Activated CD8-positive, alpha-beta memory T cell treated with anti-CD3 and anti-CD28 coated beads, Interleukin-2, amount 50 U/mL, for 1 hour (primary cell): ENCODE measurements around the gene TSSK6.
A peak's percentile ranks its signal among the peaks of the same experiment; 100 is the strongest.

Experiments
- DNase-seq: peaks from one replicate; pipeline ENCODE4 v3.0.0-alpha.2; 2020; ENCODE audit errors: extremely low read depth

Gene TSSK6

DNA sequence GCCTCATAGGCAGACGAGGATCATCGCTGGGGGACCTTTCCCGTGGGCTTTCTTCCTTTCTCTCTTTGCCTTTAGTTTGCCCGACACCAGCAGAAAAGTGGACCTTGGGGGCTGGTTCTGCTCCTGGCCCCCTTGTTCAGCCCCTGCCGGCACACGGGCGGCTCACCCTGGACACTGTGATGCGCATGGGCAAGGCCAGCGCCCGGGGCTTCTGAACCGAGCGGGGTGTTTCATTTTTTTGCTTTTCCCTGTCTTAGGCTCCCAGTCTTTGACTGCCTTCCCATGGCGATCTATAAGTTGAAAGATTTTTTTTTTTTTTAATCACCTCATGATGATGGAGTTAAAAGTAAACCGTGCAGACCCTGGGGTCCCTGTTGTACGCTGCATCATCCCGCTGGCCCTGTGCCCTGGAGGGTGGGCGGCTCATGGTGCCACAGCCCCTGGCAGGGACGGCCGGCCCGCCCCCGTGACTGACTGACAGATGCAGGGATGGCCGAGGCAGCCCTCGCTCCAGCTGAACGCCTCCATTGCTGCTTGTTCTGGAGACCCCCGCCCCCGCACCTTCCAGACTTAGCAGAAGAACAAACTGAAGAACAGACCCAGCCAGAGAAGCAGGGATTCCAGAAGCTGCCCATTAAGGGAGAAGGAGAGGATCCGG lies 9.6 kb downstream of the TSSK6 start:
- DNase-seq = no peak

DNA sequence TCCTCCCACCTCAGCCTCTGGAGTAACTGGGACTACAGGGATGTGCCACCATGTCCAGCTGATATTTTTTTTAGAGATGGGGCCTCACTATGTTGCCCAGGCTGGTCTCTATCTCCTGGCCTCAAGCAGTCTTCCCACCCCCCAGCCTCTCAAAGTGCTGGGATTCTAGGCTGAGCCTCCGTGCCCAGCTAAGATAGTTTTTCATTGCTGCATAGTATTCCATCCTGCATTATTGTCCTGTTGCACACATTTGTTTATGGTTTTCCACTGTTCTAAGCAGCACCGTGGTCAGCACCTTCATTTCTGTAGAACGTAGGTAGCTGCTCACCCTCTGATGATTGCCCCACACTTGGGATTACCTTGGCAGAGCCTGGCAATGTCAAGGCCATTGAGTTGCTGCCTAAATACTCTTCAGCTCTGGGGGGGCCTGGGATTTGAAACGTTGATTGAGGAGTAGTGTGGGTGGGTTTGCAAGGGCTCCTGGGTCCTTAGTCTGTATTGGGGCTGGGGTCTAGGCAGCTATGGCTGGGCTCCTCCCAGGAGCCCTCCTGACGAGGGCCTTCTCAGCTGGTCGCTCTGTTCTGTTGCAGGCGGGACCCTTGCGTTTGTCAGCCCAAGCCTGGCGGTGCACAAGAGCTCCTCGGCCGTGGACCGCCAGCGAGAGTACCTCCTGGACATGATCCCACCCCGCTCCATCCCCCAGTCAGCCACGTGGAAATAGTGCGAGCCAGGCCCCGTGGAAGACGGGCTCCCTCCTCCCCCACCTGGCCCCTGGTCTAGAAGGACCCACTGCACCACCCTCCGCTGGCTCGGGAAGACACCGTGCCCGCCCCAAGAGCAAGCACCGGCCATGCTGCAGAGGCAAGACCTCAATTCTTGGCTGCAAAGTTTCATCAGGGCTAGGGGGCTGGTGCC lies 10.3 kb downstream of the TSSK6 start:
- no peak for DNase-seq

DNA sequence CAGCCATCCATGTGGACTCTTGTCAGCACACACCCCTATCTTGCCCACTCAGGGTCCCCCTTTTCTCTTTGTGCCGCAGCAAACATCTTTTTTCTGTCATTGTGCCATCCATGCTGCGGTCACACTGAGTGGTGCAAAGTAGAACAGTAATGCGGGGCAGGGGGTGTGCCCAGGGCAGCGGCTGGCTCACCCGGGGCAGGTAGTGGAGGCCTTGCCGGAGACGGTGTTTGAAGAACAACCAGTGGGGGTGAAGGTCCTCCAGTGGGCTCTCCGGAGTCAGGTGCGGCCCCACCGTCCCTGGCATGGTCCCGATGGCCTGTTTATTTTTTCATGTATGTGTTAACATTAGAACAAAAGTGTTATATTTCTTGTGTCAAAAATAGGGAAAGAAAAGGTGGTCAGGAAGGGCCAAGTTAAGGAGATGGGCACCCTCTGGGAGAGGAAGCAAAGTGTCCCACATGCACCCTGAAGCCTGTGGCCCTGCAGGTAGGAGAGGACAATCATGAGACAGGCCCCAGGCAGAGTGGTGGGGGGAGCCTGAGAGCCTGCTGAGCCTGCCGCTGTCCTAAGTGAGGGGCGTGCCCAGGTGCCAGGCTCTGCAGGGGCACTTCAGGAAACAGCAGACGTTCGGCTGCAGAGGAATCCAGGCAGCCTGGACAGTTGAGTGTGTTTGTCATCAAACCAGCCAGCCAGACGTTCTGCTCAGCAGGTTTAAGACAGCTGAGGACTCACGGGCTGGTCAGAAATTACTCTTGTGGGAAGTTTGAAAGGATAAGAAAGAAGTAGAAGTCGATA lies 12.3 kb downstream of the TSSK6 start:
- DNase-seq = no peak

DNA sequence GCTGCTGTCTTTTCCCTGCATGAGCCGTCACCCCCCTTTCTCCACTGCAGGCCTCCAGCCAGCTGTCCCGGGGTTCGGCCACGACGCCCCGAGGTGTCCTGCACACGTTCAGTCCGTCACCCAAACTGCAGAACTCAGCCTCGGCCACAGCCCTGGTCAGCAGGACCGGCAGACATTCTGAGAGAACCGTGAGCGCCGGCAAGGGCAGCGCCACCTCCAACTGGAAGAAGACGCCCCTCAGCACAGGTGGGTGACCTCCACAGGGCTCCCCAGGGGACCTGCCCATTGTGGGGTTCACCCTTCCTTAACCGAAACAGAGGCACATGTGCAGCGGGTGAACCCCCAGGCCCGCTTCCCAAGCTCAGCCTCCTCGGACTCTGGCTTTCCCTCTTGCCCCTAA lies 13.1 kb downstream of the TSSK6 start:
- no peak for DNase-seq

DNA sequence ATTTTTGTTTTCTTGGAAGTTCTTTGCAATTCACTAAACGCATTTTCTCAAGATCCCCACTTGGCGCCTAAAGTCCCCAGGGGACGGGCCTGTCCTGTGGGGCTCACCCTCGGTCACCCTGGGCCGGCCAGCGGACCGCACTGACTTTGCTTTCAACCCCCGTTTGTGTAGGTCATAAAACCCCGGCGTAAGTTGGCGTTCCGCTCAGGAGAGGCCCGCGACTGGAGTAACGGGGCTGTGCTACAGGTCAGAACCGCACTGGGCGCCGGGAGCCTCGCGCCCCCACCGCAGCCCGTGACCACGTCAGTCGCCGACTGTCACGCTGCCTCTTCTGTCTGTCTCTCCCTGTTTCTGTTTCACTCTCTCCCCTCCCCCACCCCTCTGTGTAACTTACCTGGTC lies 13.6 kb downstream of the TSSK6 start:
- DNase-seq = no peak

DNA sequence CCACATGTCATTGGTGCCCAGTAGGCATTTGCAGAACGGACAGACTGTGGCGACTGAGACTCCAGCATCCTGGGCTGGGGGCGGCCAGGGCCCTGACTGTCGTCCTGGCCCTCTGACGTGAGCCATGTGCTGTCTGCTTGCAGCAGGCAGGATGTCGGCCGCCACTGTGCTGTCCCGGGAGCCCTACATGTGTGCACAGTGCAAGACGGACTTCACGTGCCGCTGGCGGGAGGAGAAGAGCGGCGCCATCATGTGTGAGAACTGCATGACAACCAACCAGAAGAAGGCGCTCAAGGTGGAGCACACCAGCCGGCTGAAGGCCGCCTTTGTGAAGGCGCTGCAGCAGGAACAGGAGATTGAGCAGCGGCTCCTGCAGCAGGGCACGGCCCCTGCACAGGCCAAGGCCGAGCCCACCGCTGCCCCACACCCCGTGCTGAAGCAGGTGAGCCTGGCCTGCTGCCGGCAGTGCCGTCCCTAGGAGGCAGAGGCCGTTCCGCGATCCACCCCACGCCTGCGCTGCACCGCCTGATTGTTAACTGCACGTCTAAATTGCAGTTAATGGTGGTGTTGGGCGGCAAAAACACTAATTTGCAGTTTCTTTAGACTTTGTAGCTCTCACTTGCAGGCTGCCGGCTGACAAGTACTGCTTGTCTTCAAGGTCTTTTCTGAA lies 14.2 kb downstream of the TSSK6 start:
- DNase-seq = no peak

DNA sequence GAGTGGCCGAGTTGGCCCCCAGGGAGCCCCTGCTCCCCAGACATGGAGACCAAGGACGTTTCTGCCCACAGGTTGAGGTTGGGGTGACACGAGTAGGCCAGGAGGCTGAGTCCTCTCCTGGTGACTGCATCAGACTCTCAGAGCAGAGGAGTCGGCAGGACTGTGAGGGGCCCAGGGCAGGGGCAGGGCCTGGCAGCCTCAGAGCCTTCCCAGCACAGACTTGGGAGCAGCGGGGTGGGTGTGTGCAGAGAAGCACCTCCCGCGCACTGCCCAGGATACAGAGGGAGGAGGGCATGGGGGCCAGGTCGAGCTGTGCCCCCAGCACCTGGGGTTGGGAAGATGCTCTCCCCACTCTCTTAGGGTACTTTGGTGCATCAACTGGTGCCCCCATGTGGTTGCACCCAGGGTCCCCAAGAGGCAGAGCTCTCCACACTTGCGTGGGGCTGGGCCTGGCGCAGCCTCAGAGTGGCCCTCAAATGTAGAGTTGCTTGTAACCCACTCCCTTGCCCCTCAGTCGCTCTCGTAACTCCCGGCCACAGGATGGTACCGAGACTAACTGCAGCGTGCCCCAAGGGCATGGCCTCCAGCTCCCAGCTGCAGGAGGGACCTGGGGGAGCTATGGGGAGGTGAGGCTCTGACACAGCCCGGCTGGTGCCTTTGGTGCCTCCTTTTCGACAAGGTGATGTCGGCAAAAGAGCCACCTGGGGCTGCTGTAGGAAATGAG lies 15.9 kb downstream of the TSSK6 start:
- no peak for DNase-seq

DNA sequence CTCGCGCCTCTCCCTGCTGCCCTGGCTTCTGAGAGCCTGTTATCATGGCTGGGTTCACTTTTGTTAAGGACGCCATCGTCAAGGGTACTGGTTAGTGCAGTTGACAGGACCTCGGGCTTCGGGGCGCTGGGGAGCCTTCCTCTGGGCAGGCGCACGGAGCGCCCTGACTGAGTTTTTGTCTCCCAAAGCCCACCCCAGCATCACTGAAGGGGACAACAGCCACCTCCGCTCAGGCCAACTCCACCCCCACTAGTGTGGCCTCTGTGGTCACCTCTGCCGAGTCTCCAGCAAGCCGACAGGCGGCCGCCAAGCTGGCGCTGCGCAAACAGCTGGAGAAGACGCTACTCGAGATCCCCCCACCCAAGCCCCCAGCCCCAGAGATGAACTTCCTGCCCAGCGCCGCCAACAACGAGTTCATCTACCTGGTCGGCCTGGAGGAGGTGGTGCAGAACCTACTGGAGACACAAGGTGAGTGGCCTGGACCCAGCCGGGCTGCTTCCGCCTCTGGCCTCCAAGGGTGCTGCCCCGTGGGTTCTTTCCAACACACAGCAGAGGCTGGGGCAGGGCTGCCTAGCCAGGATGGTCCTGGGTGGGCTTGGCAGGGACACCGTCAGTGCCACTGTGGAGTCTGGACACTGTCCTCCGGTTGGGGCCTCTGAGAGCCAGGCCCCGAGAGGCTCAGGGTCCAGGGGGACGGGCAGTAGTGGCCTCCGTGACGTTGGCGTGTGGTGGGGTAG lies 16.9 kb downstream of the TSSK6 start:
- DNase-seq = no peak

DNA sequence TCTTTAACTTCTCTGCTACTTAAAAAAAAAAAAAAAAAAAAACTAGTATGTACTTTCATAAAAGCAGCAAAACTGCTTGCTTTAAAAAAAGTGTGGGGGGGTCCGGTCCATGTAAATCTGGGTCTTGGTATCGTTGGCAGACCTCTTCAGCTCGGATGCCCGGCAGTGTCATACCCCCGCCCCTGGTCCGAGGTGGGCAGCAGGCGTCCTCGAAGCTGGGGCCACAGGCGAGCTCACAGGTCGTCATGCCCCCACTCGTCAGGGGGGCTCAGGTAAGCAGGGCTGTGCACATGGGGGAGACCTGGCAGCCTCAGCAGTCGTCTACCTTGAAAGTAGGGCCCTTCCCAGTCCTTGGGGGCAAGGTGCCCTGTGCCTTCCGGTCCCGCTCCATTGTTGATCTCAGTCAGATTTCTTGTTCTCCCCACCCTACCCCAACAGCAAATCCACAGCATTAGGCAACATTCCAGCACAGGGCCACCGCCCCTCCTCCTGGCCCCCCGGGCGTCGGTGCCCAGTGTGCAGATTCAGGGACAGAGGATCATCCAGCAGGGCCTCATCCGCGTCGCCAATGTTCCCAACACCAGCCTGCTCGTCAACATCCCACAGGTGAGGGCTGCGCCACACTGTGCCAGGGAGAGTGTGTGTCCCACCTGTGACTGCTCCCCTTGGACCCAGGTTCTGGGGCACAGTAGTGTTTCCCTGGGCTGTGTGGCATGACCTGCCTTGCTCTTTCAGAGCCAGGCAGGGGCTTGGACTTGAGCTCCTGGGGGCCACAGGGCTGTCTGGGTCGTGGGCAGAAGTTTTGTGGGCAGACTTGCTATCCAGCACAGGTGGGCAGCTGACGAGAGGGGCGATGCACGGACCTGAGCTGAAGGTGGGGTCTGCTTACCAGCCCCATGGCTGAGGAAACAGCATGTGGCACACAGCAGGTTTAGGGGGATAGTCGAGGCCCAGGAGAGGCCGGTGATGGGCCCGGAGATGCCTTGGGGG lies 19.4 kb downstream of the TSSK6 start:
- DNase-seq = no peak

DNA sequence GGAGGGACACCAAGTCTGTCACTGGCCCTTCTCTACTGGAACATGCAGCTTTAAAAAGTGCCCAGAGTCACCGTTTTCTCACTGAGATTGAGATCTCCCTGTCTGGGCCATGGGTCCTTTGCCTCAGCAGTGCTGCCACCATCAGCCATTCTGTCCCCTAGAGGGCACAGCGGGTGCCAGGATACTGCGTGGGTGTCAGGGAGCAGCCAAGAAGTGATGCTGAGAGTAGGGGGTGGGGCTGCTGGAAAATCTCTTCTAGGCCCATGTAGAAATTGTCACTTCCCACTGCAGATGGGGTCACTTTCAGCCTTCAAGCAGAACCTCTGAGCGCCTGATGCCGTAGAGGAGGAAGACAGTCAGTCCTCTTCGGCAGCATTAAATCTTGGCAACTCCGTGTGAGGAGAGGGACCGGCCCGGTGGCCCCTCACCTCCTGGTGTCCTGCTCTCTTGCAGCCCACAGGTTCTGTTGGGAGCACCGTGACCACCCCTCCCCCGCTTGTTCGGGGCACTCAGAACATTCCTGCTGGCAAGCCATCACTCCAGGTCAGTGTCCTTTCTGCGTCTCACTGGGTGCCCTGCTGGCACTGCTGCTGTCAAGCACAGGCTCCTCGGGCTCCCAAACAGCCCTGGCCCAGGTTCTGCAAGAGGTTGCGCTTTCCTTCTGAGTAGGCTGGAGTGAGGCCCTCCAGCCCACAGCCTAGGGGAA lies 21.4 kb downstream of the TSSK6 start:
- no peak for DNase-seq

DNA sequence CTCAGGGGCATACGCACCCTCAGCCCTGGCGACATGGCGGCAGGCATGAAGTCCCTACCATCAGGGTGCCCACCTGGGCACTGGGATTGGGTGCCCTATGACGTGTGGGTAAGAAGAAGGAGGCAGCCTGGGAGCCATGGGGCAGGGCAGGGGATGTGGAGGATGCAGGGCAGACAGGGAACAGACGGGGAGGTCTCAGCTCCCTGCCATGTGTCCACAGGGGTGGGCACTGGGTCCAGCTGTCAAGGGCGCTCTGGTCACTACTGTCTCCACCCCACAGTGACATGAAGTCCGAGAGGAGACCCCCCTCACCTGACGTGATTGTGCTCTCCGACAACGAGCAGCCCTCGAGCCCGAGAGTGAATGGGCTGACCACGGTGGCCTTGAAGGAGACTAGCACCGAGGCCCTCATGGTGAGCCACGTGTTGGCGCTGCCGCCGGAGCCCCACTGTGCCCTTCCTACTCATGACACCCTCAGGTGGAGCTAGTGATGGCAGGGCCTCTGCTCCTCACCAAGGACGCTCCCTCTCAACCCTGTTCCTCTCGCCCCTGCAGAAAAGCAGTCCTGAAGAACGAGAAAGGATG lies 23.2 kb downstream of the TSSK6 start:
- no peak for DNase-seq

DNA sequence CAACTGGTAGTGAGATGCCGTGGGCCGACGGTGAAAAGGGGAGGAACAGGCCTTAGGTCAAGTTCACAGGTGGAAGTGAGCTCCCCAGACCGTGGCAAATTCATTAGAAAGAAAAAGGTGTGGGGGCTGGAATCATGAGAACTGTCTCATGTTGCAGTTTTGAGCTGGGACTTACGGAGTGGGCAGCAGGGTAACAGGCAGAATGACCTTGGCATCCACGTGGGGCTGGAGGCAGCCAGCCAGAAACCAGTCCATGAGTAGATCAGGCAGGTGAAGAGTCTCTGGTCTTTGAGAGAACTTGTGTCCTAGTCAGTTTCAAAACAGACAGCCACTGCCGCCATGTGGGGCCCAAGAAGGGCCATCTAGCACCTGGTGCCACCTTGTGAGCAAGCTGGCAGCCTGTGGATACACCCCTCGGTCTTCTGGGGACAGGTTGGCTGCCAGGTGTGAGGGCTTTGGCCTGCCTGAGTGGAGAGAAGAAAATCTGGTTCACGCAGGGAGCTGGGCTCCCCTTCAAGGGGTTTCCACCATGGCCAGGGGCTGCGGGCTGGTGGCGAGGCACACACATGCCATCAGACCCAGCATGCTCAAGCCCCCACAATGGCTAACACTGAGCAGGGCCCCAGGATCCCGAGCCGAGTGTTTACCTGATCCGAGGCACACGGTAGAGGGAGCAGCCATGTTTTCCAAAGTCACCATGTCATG lies 23.9 kb downstream of the TSSK6 start:
- no peak for DNase-seq

DNA sequence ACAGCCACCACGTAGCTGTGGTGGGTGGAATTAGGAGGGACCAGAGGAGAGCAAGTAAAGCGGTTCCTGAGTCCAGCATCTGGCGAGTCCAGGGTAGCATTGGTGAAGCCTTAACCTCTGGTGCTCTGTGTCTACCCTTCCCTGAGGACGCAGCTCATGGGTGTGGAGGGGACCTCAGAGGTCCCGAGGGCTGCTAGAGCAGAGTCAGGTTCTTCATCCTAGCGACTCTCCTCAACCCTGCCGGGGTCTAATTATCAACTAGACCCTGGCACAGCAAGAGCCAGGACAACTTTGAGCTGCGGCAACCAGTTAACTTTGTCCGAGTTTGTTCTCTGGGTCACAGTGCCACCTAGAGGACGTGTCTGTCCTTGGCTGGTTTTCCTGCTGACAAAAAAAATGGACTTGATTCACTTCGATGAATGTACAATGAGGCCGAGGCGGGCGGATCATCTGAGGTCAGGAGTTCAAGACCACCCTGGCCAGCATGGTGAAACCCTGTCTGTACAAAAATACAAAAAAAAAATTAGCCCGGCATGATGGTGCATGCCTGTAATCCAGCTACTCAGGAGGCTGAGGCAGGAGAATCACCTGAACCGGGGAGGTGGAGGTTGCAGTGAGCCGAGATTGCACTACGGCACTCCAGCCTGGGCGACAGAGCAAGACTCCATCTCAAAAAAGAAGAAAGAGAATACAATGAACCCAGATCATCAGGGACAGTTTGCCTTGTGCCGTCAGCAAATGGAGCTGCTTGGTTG lies 25.0 kb downstream of the TSSK6 start:
- DNase-seq = peak; percentile 53

DNA sequence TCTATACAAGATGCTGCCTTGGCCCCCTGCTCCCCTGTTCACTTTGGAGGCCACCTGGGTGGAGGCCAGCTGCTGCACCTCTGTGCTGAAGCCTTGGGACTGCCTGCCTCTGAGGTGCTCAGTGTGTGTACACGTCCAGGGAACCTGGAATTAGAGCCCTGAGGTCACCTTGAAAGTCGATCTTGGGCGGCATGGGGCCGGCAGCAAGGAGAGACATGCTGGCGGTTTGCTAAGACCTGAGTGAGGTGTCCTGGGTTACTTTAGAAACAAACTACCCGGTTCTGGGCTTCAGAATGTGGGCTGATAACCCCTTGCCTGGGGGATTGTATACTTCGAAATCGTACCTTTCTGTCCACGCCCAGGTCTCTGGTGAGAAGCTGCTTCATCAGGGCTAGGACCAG lies 25.5 kb downstream of the TSSK6 start:
- DNase-seq = no peak

DNA sequence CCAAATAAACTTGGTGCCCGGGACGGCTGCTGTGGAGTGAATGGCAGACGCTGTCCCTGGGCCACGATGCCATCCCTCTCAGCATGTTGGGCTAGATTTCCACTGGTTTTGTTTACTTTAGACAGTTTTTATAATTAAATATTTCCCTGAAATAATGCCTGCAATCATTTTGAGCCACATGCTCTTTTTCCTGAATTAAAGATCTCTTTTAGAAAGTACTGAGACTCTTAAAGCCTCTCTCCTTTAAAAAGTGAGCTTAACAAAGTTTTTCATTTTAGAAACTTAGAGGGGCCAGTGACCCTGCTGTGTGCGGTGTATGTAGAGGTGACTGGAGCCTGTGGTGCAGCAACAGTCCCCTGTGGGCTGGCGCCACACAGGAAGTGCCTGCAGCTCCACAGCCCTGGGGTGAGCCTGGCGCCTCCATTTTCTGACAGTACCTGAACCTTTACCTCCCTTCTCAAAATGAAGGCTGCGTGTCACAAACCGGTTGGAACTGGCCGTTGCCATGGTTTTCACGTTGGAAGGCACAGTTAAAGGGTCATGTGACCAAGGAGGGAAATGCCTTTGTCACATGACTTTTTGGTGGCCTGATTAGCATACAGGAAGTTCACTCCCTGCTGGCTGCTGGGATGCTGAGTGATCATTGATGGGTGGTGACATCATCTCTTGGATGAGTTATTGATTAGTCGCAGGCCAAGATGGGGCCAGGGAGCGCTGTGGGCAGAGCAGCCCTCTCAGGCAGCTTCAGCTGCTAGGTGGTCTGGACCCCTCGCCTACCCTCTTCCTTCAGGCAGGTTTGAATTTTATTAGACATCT lies 26.3 kb downstream of the TSSK6 start:
- DNase-seq = peak; percentile 76
